HEK293 (cell line): ENCODE data around the gene NUP54.

Experiments used
- CTCF ChIA-PET: fragments of 350-600 bp; formaldehyde crosslinking; extraction: SDS; loops from one replicate; lab custom pipeline; 2021; ENCODE audit warnings: antibody characterized with exemption; lab: Yijun Ruan, JAX
- POLR2A ChIA-PET: fragments of 300-600 bp; formaldehyde crosslinking; extraction: SDS; loops from one replicate; lab custom pipeline; 2020; ENCODE audit warnings: antibody characterized with exemption, inconsistent platforms; lab: Yijun Ruan, JAX
- H3K27ac ChIP-seq: fragments of 200-500 bp; sonication (Bioruptor generic); 2 replicates; pipeline ENCODE4 v1.5.1; 2014; ENCODE audit warnings: low read depth, low read length, control low read depth, inconsistent platforms; ENCODE audit errors: extremely low read depth
- H3K36me3 ChIP-seq, 2 experiments: fragments of 200-500 bp in 1 of 2; sonication (Bioruptor generic) in 1 of 2; 1 replicate in 1 of 2; 2 replicates in 1 of 2; pipeline ENCODE4 v1.5.1; 2014 to 2017; ENCODE audit warnings: inconsistent platforms in 2 of 2, low read length in 2 of 2; ENCODE audit not compliant: control insufficient read depth in 2 of 2, insufficient read depth in 1 of 2
- H3K4me1 ChIP-seq: fragments of 200-500 bp; sonication (Bioruptor generic); 2 replicates; pipeline ENCODE4 v1.5.1; 2014; ENCODE audit warnings: mild to moderate bottlenecking, low read length, inconsistent platforms; ENCODE audit not compliant: control insufficient read depth, insufficient read depth
- H3K4me3 ChIP-seq: 2 replicates; pipeline ENCODE4 v1.5.1; 2011; ENCODE audit warnings: low read depth, mild to moderate bottlenecking, control low read depth, low read length, moderate library complexity
- H3K9me3 ChIP-seq: fragments of 200-500 bp; sonication (Bioruptor generic); 2 replicates; pipeline ENCODE4 v1.5.1; 2014; ENCODE audit warnings: low read depth, low read length, inconsistent platforms; ENCODE audit not compliant: control insufficient read depth, insufficient read depth
- HOXA7 ChIP-seq: sonication (generic); formaldehyde crosslinking; IDR thresholded peaks from 2 replicates; pipeline ENCODE4 v1.8.1; 2022; ENCODE audit warnings: missing genetic modification reagents, borderline replicate concordance
- KLF10 ChIP-seq: fragments of 450-650 bp; IDR thresholded peaks from 2 replicates; pipeline ENCODE4 v1.5.1; 2018; ENCODE audit warnings: missing biosample characterization, mild to moderate bottlenecking, missing genetic modification characterization
- KLF7 ChIP-seq: fragments of 450-650 bp; formaldehyde crosslinking; IDR thresholded peaks from 2 replicates; pipeline ENCODE4 v1.5.1; 2016; ENCODE audit warnings: missing biosample characterization, missing genetic modification characterization, borderline replicate concordance
- PATZ1 ChIP-seq: fragments of 450-650 bp; formaldehyde crosslinking; IDR thresholded peaks from 2 replicates; pipeline ENCODE4 v1.5.1; 2016; ENCODE audit warnings: missing biosample characterization, missing genetic modification characterization
- SP3 ChIP-seq: fragments of 450-650 bp; formaldehyde crosslinking; IDR thresholded peaks from 2 replicates; pipeline ENCODE4 v1.5.1; 2016; ENCODE audit warnings: missing biosample characterization, missing genetic modification characterization
- ZBTB7A ChIP-seq: fragments of 450-650 bp; formaldehyde crosslinking; IDR thresholded peaks from 2 replicates; pipeline ENCODE4 v1.5.1; 2016; ENCODE audit warnings: low read depth, missing biosample characterization, missing genetic modification characterization
- ZFP3 ChIP-seq: fragments of 450-650 bp; formaldehyde crosslinking; IDR thresholded peaks from 2 replicates; pipeline ENCODE4 v1.5.1; 2016; ENCODE audit warnings: low read depth, missing biosample characterization, missing genetic modification characterization
- ZFP41 ChIP-seq: fragments of 450-650 bp; formaldehyde crosslinking; IDR thresholded peaks from 2 replicates; pipeline ENCODE4 v1.5.1; 2016; ENCODE audit warnings: missing biosample characterization, missing genetic modification characterization, borderline replicate concordance
- ZNF121 ChIP-seq: fragments of 450-650 bp; formaldehyde crosslinking; IDR thresholded peaks from 2 replicates; pipeline ENCODE4 v1.5.1; 2016; ENCODE audit warnings: missing biosample characterization, missing genetic modification characterization
- ZNF274 ChIP-seq, 2 experiments: fragments of 200-500 bp in 1 of 2; fragments of 450-650 bp in 1 of 2; sonication (Bioruptor generic) in 1 of 2; formaldehyde crosslinking in 1 of 2; IDR thresholded peaks; 2 replicates each; pipeline versions ENCODE4 v1.5.1 to v1.6.1; 2014 to 2016; ENCODE audit warnings: borderline replicate concordance in 1 of 2, inconsistent platforms in 1 of 2, low read length in 1 of 2, missing biosample characterization in 1 of 2, missing genetic modification characterization in 1 of 2
- ZNF354C ChIP-seq: fragments of 450-650 bp; formaldehyde crosslinking; IDR thresholded peaks from 2 replicates; pipeline ENCODE4 v1.5.1; 2016; ENCODE audit warnings: missing biosample characterization, missing genetic modification characterization, low read depth, borderline replicate concordance
- ZNF48 ChIP-seq: fragments of 450-650 bp; formaldehyde crosslinking; IDR thresholded peaks from 2 replicates; pipeline ENCODE4 v1.5.1; 2016; ENCODE audit warnings: missing biosample characterization, missing genetic modification characterization
- ZNF530 ChIP-seq: fragments of 450-650 bp; formaldehyde crosslinking; IDR thresholded peaks from 2 replicates; pipeline ENCODE4 v1.5.1; 2016; ENCODE audit warnings: low read depth, missing biosample characterization, missing genetic modification characterization
- ZNF549 ChIP-seq: fragments of 450-650 bp; IDR thresholded peaks from 2 replicates; pipeline ENCODE4 v1.5.1; 2018; ENCODE audit warnings: missing biosample characterization, missing genetic modification characterization, mild to moderate bottlenecking, inconsistent platforms, moderate library complexity
- ZNF596 ChIP-seq: fragments of 450-650 bp; IDR thresholded peaks from 2 replicates; pipeline ENCODE4 v1.5.0; 2018; ENCODE audit warnings: missing biosample characterization, mild to moderate bottlenecking, missing genetic modification characterization, moderate library complexity
- ZNF785 ChIP-seq: fragments of 450-650 bp; formaldehyde crosslinking; IDR thresholded peaks from 2 replicates; pipeline ENCODE4 v1.5.1; 2016; ENCODE audit warnings: missing biosample characterization, missing genetic modification characterization
- ZNF791 ChIP-seq: fragments of 450-650 bp; formaldehyde crosslinking; IDR thresholded peaks from 2 replicates; pipeline ENCODE4 v1.5.1; 2016; ENCODE audit warnings: missing biosample characterization, missing genetic modification characterization
- TF ChIP-seq, protein P1 (sequence below): fragments of 450-650 bp; formaldehyde crosslinking; IDR thresholded peaks from 2 replicates; pipeline ENCODE4 v1.5.1; 2016; ENCODE audit warnings: missing biosample characterization, missing genetic modification characterization
- TF ChIP-seq, protein P2 (sequence below): fragments of 450-650 bp; formaldehyde crosslinking; IDR thresholded peaks from 2 replicates; pipeline ENCODE4 v1.5.1; 2017; ENCODE audit warnings: missing biosample characterization, missing genetic modification characterization

The NUP54 gene

GRCh38 chr4:76182463-76182862 lies 34.3 kb upstream of the NUP54 start:
- Histone ChIP-seq H3K4me3 (no peak overlapping the region), H3K36me3 (peaks cover 0 to 25% of the 10 kb centered on the region in 2 experiments; a peak in 1 of 3 replicates), H3K4me1 (no peaks in the 10 kb centered on the region), H3K9me3 (no peaks in the 10 kb centered on the region), H3K27ac (no peak overlapping the region)
- CTCF ChIA-PET: interaction anchor here (5.5 kb wide), 1 partner anchor 194 kb away, joined by 119 read pairs; no protein-coding TSS in a partner anchor
- POLR2A ChIA-PET: no interaction called here
- TF ChIP-seq KLF10 (no peak), HOXA7 (CRISPR knock-in tag) (no peak), ZNF274 (IDR thresholded peaks at IDR 0.05; ENCODE audit: low read length) (no peak), ZNF274 (tag by site-specific recombination; IDR thresholded peaks at IDR 0.05; ENCODE audit: borderline replicate concordance) (no peak), ZNF596 (tag by site-specific recombination) (no peak), PATZ1 (tag by site-specific recombination) (no peak), ZNF549 (tag by site-specific recombination) (no peak), KLF7 (tag by site-specific recombination) (no peak), ZNF785 (tag by site-specific recombination) (no peak), SP3 (tag by site-specific recombination) (no peak), ZNF354C (tag by site-specific recombination) (no peak), ZFP41 (tag by site-specific recombination) (no peak), ZNF791 (no peak), ZBTB7A (tag by site-specific recombination) (no peak), ZNF121 (tag by site-specific recombination) (no peak), ZFP3 (tag by site-specific recombination) (no peak), ZNF530 (no peak), ZNF48 (tag by site-specific recombination) (no peak)
- TF ChIP-seq, protein P1, sequence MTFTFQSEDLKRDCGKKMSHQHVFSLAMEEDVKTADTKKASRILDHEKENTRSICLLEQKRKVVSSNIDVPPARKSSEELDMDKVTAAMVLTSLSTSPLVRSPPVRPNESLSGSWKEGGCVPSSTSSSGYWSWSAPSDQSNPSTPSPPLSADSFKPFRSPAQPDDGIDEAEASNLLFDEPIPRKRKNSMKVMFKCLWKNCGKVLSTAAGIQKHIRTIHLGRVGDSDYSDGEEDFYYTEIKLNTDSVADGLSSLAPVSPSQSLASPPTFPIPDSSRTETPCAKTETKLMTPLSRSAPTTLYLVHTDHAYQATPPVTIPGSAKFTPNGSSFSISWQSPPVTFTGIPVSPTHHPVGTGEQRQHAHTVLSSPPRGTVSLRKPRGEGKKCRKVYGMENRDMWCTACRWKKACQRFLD (tag by site-specific recombination): no peak
- TF ChIP-seq, protein P2, sequence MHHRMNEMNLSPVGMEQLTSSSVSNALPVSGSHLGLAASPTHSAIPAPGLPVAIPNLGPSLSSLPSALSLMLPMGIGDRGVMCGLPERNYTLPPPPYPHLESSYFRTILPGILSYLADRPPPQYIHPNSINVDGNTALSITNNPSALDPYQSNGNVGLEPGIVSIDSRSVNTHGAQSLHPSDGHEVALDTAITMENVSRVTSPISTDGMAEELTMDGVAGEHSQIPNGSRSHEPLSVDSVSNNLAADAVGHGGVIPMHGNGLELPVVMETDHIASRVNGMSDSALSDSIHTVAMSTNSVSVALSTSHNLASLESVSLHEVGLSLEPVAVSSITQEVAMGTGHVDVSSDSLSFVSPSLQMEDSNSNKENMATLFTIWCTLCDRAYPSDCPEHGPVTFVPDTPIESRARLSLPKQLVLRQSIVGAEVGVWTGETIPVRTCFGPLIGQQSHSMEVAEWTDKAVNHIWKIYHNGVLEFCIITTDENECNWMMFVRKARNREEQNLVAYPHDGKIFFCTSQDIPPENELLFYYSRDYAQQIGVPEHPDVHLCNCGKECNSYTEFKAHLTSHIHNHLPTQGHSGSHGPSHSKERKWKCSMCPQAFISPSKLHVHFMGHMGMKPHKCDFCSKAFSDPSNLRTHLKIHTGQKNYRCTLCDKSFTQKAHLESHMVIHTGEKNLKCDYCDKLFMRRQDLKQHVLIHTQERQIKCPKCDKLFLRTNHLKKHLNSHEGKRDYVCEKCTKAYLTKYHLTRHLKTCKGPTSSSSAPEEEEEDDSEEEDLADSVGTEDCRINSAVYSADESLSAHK (tag by site-specific recombination): no peak
- TF ChIP-seq, all 188 proteins: peak for 0
